Inferior parietal cortex (tissue), 1 donor: ENCODE results near the gene SRRM2.

Experiments used
- DNase-seq: peaks from one replicate; pipeline ENCODE4 v3.0.0-alpha.2; 2016; ENCODE audit errors: extremely low spot score

SRRM2 gene

GRCh38 chr16:2777231-2777902, 24.9 kb downstream of the SRRM2 start, which contains the start of gene ELOB:
Gene ELOB, minus strand, starts transcription at chr16:2777280. Its CDS starts 41 bp downstream, at chr16:2777239.
- peak; percentile 63 for DNase-seq

GRCh38 chr16:2777903-2778629, 25.6 kb downstream of the SRRM2 start:
- peak; percentile 16 for DNase-seq

DNA sequence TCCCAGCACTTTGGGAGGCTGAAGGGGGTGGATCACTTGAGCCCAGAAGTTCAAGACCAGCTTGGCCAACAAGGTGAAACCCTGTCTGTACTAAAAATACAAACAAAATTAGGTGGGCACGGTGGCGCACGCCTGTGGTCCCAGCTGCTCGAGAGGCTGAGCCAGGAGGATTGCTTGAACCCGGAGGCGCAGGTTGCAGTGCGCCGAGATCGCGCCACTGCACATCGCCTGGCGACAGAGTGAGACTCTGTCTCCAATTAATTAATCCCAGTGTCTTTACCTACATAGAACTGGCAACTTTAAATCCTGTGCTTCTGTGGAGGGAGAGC, 26.2 kb downstream of the SRRM2 start:
- DNase-seq = no peak

GRCh38 chr16:2779151-2779920, 26.9 kb downstream of the SRRM2 start:
- DNase-seq = no peak

- DNase-seq = no peak
These were observed 27.8 kb downstream of the SRRM2 start for GRCh38 chr16:2779978-2780898.

DNA sequence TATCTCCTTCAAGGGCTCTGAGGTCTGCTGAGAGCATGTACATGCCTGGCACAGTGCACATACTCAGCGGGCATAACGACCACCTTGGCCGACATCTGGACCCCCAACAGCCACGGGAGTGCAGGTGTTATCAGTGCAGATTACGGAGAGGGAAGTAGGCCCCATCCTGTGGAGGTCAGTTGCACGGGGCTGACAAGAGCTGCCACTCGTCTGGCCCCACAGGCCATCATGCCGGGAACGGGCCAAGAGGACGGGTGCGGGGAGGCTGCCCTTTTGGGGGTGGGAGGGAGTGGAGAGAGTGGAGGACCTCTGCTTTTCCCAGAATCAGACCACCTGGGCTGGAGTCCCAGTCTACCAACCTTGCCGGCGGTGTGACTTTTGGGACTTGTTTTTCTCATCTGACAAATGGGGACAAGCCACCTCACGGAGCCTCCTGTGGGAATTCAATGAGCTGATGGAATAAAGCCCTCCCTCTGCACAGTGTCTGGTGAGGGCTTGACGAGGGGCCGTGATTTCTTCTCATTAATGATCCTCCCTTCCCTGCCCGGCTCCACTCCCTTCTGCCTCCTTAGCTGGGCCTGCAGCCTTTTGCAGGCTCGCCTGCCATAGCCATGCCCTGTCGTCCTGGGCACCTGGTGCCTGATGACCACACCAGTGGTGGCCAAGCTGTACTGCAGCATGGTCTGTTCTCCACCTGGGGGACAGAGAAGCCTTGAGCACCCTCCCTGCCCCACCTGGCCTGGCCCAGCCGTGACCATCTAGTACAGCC, 30.3 kb downstream of the SRRM2 start:
- no peak for DNase-seq

- DNase-seq = no peak
These were observed 31.3 kb downstream of the SRRM2 start for GRCh38 chr16:2783581-2784357.

DNA sequence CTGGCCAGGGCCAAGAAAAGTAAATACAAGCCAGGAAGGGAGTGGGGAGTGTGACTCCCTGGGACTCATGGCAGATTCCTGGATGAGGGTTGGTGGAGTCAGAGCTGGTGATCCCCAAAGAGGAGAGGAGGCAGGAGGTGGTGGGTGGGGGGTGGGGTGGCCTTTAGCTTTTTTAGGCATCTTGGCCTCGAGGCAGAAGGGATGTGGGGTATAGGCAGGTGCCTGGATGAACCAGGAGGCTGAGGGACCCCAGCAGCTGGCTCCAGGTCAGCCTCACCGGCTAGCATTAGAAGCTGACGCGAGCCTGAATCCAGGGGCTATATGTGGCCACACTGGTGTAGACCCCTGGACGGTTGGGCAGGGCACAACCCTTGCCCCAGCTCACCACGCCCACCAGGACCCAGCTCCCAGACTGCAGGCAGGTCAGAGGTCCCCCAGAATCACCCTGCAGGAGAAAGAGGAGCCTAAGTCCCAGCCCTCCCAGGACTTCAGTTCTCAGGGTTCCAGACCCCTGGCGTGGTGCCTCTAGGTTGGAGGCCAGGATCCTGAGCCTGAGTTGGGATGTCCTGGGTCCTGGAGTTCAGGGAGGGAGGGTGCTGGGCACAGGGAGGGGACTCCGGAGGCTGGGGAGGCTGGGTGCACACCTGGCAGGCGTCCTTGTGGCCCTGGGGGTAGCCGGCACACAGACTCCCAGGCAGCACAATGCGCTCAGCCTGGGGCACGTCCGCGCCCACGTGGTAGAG, 32.1 kb downstream of the SRRM2 start:
- DNase-seq = no peak

- no peak for DNase-seq
These were observed 32.9 kb downstream of the SRRM2 start for GRCh38 chr16:2785101-2785991.

DNA sequence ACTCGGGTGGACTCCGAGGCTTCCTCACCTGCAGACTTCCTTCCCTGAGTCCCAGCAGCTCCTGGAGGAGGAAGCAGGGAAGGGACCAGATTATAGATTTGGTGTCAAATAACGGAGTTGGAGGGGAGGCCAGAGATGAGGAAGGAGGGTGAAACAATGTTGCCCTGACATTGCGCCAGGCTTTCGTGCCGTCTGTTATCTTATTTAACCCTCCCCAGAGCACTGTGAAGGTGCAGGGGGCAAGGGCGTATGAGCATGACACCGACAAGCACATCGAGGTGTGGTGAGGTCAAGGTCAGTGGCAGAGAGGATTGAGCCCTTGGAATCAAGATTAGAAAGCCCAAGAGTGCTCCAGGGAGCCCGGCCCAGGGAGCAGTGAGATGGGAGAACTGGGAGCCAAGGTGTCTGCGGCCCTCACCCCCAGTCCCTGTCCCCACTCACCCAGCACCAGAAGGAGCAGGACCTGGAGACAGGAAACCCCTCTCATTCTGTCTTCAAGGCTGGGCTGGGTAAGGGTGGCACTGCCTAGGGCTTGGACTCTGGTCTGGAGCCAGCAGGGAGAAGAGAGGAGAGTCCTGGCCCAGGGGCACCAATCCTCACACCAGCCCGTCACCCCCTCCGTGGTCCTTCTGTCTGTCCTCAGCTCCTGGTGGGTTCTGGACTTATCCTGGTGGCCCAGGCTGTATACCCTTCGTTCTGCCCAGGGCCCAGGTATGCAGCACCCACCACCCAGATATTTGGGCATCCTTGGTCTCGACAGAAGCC, 33.8 kb downstream of the SRRM2 start:
- DNase-seq = no peak

- DNase-seq = no peak
These were observed 34.4 kb downstream of the SRRM2 start for GRCh38 chr16:2786826-2787151.

DNA sequence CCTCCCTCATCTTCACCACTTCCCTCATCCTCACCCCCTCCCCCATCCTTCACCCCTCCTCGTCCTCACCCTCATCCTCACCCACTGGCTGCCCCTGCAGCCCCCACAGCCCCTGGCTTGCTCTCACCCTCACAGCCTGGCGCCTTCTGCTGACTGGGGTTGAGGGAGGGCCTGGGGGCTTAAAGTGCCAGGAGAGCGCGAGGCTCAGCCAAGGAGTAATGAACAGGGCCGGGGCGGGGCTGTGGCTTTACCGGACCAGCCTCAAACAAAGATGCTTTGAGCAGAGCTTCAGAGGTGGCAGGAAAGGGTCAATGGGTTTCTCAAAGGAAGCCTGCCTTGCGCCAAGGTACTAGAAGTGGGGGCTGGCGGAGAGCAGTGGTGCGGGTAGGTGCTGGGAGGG, 35.0 kb downstream of the SRRM2 start, which contains the start of gene PRSS33:
TSS of gene PRSS33 (minus strand) at position 155 of the 400 bp plus-strand sequence. CDS start 1,013 bp downstream, outside the sequence.
- DNase-seq = no peak

GRCh38 chr16:2787961-2788360, 35.5 kb downstream of the SRRM2 start:
- no peak for DNase-seq

DNA sequence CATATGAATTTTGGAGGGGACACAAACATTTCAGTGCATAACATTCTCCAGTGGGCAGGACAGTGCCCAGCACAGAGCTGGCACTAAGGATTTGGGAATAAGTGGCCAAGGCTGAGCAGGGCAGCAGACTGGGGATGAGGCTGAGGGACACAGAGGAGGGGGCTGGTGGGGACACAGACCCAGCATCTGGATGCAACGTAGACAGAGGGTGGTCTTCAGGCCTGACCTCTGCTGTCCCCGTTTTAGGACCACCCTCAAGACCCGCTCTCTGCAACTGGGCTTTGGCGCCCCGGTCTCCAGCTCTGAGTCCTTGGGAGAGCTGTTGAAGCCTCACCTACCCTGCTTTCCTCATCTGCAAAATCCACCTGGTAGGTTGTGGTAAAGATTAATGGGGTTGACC, 38.2 kb downstream of the SRRM2 start:
- no peak for DNase-seq

DNA sequence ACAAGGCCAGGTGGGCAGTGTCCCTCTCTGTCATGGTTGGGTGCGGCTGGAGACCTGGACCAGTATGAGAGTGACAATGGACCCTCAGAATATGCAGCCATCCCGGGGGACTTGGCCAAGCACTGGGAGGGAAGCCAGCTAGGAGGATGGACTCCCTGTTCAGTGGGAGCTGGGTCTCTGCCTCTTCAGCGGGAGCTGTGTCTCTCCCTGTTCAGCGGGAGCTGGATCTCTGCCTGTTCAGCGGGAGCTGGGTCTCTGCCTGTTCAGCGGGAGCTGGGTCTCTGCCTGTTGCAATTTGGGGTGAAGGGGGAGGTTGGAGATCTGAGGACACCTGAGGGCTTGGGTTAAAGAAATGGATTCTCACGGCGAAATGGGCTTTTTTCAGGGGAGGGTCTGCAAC, 38.7 kb downstream of the SRRM2 start:
- no peak for DNase-seq

GRCh38 chr16:2792940-2793339, 40.5 kb downstream of the SRRM2 start:
- DNase-seq = no peak

DNA sequence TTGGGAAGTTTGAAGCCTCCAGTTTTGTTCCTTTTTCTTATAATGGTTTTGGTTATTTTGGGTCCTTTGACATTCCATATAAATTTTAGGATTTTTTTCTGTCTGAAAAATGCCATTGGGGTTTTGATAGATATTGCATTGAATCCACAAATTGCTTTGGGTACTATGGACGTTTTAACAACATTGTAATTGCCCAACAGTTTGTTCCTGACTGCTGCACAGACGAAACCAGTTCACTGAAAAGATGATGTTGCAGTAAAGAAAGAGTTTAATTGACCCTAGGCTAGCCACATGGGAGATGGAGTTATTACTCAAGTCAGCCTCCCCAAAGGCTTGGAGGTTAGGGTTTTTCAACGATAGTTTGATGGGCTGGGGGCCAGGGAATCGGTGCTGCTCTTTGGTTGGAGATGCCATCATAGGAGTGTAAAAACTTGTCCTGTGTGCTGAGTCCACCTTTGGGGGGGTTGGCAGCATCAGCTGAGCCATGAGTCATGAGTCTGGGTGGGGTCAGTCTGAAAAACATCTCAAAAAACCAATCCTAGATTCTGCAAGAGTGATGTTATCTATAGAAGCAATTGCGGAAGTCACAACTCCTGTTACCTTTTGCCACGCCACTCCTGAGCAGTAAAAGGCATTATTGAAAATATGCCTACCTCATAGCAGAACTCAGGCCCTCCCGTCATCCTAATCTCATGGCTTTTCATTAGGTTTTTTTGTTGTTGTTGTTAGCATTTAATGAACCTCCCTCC, 43.1 kb downstream of the SRRM2 start:
- DNase-seq = no peak
